GM18519 (cell line): ENCODE results near the gene AMBRA1.

Experiments used
- ATAC-seq: cut with Tn5 transposase; IDR thresholded peaks from one replicate; pipeline ENCODE4 v1.9.1; 2021; ENCODE audit warnings: mild to moderate bottlenecking, moderate library complexity; ENCODE audit not compliant: unreplicated experiment, low FRiP score

The AMBRA1 gene

DNA sequence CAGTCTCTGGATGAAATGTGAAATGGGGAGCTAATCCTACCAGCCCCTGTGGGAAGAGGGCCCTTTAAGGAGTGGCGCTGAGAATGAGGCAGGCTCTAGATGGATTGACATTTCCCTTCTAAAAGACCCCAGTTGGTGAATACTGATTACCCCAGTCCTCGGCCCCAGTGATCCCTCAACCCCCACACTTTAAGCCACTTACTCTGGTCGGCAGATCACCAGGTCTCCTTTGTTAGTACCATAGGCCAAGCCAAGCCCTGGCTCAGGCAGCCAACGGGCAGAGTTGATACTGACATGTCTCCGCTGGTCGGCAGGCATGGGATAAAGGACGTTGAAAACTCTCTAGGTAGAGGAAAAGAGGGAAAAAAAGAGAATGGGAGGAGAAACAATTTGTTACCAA is 176.1 kb downstream of the AMBRA1 start:
- ATAC-seq, result no peak

DNA sequence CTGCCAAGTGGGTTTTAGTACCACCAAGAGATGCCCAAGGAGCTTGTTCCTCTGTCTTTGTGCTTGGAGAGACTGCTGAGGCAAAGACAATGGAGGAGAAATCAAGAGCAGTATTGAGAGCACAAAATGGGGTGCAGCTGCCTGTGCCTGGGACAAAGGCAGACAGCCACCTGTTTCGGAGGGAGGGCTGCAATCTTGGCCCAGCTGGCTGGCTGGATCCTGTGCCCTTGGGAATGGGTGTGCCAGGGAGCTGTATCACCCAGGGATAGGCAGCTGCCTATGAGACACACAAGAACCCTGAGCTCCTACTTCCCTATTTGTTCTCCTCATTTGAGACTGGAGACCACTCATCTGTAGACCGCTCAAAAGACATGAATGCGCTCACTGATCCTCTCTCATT is 178.9 kb downstream of the AMBRA1 start:
- ATAC-seq, result no peak

DNA sequence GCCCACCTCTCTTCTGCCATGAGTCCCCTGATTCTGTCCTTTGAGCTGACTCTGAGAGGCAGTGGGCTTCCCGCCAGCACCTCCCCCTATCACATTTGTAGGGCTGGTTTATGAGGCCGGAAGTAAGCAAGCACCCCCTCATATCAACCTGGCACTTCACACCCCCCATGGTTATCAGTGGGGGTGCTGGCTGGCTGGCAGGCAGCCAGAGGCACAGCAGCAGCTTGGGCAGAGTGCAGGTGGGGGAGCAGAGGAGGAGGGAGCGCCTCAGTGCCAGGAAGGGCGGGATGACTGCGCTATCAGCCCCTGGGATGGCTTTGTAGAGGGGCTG is 179.4 kb downstream of the AMBRA1 start:
- ATAC-seq, result no peak

DNA sequence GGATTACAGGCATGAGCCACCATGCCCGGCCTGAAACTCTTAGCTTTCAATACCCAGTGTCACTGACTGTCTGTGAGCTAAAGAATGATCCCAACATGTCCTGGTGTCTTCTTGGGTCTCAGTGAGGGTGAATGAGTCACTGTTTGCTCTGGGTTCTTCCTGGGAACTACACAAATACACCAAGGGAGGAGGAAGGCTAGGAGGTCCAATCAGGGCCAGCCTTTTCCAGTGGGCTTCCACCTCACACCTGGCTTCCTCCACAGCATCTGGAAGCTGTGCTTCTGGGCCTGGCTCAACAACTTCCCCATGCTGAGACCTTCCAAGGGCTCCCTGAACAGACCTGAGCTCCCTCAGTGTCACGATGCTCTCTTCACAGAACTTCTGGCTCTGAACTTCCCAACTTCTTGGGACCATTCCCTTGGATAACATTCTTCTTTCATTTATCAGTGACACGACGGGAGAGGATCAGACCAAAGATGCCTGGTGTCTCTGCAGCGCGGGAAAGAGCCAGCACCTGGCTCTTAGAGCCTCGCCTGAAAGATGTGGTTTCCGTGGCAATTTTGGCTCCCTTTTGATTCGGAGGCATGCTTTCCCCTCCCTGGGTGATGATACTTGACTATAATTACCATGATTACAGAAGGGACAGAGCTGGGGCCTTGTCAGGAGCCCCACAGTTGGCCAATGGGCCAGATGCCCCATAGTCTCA is 179.9 kb downstream of the AMBRA1 start:
- no peak for ATAC-seq

DNA sequence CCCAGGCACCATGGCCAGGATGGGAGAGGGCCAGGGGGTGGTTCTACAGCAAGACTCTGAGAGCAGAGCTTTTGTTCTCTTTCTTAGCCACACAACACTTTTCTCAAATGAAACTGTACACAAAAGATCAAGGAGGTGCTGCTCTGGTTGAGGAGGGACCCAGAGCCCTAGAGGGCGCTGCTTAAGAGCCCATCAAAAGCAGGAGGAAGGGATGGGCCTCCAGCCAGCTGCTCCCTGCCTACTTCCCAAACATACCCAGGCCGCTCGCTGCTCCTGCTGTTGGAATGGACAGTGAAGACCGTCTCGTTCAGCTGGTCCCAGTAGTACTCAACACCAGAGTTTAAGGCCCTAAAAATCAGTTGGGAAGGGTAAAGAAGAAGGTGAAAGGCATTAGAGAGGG is 183.8 kb downstream of the AMBRA1 start:
- ATAC-seq, result no peak

DNA sequence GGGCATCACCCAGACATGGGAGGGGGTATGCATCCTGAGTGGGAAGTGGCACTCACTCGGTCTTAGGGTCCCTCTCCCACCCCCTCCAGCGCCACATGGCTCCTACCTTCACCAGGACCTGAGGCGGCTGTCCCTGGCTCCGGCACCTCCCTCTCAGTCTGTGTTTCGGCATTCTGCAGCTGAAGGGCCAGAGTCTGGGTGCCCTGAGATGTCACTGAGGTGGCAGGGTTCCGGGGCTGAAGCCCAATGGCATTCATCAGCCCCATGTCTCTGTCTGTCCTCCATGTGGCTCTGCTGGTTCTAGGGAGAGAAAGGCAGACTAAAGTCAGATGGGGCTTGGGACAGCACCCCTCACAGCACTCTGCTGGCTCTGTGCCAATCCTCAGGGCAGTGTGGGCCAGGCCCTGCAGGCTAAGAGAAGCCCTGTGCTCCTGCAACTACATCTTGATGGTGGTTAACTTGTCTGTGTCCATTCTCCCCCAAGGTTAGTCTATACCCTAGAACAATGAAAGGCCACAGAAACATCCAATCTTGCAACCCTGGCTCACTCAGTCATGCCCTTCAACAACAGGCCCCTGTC is 185.3 kb downstream of the AMBRA1 start:
- ATAC-seq, result no peak

DNA sequence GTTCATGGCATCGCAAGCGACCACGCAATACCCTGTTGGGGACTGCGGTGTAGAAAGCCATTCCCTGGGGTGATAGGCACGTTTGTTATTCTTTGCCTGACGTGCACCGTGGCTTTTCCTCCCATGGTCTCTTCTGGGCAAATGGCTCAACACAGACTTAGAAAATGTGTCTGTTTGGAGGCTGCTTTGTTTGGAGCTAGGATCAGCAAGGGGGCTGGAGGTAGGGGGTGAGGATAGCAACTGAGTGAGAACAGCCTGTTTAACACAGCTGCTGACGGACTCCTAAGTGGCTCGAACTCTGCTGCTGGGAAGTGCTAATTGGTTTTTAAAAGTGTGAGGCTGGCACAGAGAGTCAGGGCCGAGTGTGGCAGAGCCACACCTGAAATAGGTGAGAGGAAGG is 186.2 kb downstream of the AMBRA1 start:
- no peak for ATAC-seq

DNA sequence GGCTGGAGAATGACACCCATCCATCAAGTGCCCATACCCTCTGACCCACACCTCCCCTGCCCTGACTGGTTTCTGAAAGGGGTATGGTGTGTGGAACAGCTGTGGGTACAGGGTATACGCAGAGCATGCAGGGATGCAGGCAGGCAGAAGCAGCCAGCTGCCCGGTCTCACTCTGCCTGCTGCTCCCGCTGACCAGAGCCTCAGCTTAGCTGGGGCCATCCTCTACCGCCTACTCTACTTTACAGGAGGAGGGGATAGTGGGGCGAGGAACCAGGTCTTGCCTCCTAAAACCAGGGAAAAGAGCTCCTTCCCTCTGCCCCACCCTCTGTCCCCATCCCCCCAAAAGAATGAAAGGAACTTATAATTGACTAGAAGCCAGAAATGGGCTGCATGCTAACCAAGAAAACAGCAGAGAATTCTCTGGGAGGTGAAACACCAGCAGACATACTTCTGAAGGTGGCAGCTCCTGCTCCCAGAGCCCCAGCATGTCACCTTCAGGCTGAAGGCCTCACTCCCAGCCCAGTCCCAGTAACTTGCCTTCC is 189.3 kb downstream of the AMBRA1 start:
- ATAC-seq, result no peak

DNA sequence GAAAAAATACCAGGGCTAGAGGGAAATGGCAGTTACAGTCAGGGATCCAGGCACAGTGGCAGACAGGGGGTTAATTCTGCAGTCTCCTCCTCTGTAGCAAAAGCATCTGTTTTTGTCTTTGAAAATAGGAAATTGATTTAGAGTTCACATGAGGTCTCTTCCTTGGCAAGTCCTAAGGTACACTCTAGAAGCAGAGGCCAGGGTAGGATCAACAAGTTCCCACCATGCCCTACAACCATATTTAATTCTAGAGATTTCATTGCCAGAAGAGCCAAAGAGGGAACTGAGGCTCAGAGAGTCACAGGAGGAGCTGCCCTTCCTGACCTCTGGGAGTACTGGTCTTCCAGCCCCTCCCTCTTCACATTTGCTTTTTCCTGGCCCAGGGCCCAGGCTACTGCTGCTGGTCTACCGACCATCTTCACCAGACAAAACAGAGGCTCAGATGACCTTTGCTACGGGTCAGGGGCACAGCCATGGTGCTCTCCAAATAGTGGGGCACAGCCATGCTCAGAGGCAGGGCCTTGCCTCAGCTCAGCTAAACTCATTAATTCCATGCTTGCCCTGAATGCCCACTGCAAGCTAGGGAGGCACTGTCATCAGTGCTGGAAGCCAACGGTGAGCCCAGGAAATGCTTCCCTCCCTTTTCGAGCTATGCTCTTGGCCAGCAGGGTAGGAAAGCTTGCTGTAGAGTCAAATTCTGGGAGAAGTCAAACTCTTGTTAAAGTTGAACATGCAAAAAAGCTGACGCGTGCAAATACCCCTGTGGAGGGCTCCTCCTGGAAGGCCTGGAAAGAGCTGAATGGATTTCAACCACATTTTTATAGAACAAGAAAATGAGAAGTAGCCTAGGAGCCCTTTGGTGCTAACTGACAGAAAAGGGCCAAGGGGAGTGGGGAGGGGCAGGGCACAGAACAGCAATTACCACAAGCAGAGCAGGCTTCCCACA is 190.6 kb downstream of the AMBRA1 start:
- ATAC-seq, result no peak

DNA sequence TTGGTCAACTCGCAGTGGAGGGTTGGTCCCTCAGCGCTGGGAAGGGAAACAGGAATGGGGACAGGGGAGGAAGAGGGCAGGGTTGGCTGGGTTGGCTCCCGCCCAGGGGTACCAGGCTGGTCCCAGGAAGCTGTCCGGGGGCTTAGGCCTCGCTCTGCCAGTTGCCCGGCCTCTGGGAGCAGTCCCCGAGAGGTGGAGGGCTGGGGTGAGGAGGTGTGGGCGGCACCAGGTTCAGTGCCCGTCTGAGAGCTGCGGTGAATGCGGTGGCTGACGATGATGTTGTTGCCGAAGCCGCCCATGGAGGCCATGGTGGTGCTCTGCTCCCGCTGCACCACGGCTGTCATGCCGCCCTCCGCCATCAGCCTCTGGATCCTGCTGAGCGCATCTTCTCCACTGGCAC is 196.3 kb downstream of the AMBRA1 start:
- no peak for ATAC-seq

DNA sequence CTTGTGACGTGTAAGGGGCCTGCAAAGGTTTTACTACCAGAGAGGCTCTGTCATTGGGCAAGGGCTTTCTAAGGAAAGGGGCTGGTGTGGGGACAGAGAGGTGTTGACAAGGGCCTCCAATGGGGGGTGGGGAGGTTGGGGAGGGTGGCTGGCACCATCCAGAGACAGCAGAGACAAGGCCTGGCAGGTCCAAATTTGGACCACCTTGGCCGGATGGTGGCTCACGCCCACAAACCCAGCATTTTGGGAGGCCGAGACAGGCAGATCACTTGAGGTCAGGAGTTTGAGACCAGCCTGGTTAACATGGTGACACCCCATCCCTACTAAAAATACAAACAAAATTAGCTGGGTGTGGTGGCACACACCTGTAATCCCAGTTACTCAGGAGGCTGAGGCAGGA is 200.1 kb downstream of the AMBRA1 start:
- ATAC-seq, result no peak

DNA sequence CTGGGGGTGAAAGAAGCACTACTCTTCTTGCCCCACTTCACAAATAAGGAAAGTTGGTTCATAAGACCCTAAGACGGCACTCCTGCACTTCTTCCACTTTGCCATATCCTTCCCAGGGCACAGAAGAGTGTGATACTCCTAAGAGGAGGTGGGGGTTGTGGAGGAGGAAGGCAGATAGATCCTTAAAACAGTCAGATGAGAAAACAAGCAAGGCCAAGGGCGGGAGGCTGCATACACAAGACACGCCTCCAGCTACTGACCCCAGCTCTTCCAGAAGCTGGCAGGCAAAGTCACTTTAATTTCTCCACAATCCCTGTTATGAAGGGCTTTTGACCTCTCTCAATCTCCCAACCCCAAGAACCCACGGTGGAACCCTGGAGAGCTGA is 200.6 kb downstream of the AMBRA1 start:
- ATAC-seq, result no peak

DNA sequence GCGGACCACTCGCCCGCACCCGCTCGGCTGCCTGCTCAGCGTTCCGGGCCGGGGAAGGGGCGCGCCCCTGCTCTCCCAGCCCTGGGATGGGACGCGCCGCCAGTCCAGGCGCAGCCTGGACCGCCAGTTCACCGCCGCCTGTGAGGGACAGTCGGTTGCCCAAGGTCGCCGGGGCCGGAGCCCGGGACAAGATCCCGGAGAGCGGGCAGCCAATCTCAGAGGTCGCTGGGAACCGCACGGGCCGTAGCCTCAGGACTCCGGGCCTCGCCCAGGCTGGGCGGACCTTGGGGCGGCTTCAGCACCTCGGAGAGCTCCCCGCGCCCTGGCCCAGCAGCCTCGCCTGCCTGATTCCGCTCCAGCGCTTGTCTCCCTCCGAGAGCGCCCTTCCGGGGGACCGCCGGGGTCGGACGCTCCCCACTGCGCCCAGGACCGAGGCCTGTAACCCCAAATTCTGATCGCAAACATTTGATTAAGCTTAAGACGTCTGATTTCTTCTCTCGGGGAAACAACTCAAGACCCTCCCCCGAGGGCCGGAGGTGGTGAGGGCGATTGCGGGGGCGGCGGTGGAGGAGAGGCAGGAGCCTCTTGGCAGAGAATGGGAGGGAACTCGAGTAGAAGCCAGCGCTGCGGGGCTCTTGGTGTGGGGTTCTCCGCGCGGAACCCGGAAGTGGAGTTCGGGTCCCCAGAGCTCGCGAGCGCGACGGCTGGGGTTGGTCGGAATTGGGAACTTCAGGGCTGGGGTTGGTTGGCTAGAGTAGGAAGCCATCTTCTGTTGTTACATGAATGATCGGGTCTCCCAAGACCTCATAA is 201.2 kb downstream of the AMBRA1 start:
- ATAC-seq, result no peak

DNA sequence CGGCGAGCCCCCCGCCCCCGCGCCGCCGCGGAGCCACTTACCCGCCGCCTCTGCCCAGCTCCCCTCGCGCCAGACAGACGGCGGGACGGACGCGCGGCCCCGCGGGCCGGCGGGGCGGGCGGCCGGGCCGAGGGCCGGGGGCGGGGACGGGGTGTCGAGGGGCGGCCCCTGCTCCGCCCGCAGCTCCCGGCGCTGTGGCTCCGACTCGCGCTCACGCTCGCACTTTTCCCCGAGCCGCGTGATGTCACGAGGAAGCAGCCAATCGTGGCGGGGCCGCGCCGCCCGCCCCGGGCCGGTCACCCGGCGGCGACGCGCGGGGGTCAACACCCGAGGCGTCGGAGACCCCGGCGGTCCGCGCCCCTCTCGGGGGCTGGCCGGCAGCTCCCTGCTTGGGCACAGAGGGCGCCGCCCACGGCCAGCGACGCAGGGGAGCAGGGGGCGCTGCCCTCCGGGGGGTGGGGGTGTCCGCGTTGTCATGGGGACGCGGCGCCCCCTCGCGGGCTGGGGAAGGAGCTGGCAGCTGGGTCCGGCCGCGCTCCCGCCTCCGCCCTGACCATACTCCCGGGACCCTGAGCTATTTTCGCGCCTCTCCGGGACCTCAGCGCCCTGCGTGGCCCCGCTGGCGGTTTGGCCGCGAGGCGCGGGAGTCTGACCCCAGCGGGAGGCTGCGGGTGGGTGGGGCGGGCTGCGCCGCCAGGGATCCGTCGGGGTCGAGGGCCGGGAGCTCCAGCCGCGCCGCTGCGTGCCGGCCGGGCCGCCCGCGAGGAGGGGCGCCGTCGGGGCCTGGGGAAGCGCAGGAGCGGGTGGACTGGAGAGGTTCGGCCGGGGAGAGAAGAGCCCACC is 202.0 kb downstream of the AMBRA1 start, which contains the start of gene CHRM4:
Gene CHRM4 (minus strand): TSS at position 199 of the 843 bp plus-strand sequence. CDS start 5,219 bp downstream, outside the sequence.
- no peak for ATAC-seq

DNA sequence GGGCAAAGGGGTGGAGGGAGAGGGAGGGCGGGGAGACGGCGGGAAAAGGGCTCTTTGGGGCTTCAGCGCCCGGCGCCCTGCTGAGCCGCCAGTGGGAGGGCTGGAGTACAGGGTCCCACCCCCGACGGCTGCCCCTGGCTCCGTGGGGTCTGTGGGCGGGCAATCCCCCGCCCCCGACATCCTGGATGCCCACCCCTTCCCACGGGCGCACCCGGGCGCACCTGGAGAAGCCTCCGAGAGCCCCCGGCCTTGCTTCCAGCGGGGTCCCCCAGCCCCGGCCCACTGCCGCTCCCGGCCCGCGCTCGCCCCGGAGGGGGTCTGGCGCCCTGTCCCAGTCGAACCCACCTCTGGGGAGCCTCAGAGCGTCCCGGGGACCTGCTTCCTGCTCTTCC is 202.6 kb downstream of the AMBRA1 start:
- ATAC-seq, result no peak

DNA sequence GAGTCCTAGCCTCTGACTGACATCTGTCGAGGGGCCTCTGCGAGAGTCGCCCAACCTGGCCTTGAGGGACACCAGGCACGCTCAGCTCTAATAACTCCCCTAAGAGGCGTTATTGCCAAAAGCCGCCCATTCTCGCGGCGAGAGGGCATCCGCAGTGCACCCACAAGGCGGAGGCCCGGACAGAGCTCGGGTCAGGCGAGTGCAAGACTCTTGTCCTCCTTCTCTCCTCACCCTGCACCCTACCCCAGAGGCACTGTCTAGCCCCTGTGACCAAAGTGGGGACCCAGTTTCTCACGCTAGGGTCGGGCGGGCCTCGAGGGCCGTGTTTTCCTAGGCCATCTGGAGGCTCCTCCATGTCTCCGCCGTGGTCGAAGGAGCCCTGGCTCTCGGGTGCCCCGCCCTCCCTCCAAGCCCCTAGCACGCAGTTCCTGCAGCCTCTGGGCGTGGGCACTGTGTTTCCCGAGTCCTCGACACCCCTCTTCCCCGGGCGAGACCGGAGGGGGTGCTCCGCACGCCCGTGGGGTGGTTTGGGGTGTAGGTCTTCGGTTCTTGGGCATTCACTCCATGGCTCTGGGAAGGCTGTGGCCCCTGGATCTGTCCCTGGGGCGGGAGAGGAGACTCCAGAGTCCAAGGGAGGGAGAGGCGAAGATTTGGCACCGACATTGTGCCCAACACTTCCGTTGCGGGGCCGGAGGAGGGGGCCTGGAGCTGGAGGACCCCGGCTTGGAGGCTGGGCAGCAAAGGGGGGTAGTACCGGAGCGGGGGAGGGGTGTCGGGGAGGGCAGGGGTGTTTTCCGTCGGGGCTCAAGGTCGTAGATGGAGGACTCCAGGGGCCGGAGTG is 203.3 kb downstream of the AMBRA1 start:
- ATAC-seq, result no peak

DNA sequence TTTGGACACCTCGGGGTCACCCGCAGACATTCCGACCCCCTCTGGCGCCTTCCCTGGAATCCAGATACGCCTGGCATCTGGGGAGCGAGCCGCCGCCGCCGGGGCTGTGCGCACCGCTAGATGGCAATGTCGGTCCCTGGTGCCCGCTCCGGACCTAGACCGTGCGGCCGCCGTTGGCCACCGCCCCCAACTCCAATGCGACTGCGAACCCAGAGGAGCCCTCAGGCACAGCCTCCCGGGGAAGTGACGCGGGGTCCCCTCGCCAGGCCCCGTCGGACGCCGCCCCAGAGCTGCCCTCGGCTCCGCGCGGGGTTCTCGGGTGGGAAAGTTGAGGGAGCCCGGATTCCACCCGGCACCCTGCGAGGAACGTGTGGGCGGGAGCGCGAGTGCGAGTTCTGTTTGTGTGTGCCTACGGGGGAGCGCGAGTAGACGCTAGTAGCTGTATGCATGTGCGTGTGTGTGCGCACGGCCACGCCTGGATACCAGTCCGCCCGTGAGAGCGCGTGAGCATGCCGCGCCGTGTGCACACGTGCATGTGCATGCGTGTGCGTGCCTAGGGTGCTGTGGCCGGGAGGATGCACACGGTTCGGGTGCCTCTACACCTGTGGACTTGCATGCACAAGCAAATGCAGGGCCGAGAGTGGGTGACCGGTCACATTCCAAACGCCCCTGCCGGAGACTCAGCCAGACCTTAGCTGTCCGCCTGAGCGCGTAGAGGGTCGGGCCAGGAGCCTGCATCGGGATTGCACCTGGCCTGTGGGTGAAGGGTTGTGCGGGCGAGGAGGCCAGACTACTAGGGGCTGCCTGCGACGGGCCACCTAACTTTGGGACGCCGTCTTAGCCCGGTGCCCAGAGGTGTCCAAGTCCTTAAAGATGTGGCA is 204.1 kb downstream of the AMBRA1 start:
- peak; percentile 36 for ATAC-seq
